Bronchial epithelial cell (primary cell): ENCODE measurements around the gene TMTC1. TPM values are rescaled to one million over a fixed set of nuclear protein-coding genes. Genes with fewer than 3 reads are reported as not detected.

Source experiments
- DNase-seq: peaks from one replicate; pipeline ENCODE4 v3.0.0-alpha.2; 2010; ENCODE audit warnings: low read depth
- FAIRE-seq: peaks from 2 replicates; lab custom pipeline; 2011; peaks lifted over from hg19 to GRCh38; lab: Jason Lieb, UNC
- H3K27me3 ChIP-seq: 2 replicates; pipeline ENCODE4 v1.5.1; 2011; ENCODE audit warnings: low read length; ENCODE audit not compliant: control insufficient read depth, insufficient read depth
- H3K36me3 ChIP-seq: 2 replicates; pipeline ENCODE4 v1.5.1; 2011; ENCODE audit warnings: low read length; ENCODE audit not compliant: control insufficient read depth, insufficient read depth
- H3K4me3 ChIP-seq: 2 replicates; pipeline ENCODE4 v1.5.1; 2011; ENCODE audit warnings: mild to moderate bottlenecking, low read depth, low read length, control low read depth
- total RNA-seq: library from RNA; depleted of rRNA; stranded (reverse); fragments of >200 nt; gene quantifications from 2 replicates; pipeline ENCODE4 v1.2.1, GENCODE V29; 2014
- TF ChIP-seq, protein P1 (sequence below): IDR thresholded peaks from 2 replicates; pipeline ENCODE4 v1.5.1; 2011; ENCODE audit warnings: mild to moderate bottlenecking, moderate library complexity, low read length, control low read depth, inconsistent platforms; ENCODE audit not compliant: insufficient read depth, severe bottlenecking

The TMTC1 gene
- total RNA-seq, 1 donor from 2014 or later: 4.5 TPM

DNA sequence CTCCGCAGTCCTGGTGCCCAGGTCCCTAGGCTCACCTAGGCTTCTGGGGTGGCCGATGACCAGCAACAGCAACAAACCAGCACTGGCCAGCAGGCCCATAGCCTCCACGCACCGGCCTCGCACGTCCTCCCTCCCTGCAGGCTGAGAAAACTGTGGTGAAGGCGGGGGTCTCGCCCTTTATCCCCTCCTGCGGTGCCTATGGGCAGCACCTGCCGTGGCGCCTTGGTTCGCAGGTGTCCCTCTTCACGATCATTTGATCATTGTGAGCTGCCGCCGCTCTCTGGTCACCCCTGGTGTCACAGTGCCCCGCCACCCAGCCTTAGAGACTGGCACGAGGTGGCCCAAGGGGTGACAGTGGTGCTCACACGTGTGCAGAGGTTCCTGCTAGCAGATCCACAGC lies 286.2 kb downstream of the TMTC1 start, which contains the start of gene OVCH1:
Gene OVCH1 (minus strand): TSS at position 99 of the 400 bp plus-strand sequence. CDS start 0 bp downstream, at position 99.
- no peaks in the 10 kb centered on the region for H3K27me3 ChIP-seq
- H3K36me3 ChIP-seq: no peaks in the 10 kb centered on the region
- FAIRE-seq: no peak
- no peak for DNase-seq
- TF ChIP-seq, protein P1, sequence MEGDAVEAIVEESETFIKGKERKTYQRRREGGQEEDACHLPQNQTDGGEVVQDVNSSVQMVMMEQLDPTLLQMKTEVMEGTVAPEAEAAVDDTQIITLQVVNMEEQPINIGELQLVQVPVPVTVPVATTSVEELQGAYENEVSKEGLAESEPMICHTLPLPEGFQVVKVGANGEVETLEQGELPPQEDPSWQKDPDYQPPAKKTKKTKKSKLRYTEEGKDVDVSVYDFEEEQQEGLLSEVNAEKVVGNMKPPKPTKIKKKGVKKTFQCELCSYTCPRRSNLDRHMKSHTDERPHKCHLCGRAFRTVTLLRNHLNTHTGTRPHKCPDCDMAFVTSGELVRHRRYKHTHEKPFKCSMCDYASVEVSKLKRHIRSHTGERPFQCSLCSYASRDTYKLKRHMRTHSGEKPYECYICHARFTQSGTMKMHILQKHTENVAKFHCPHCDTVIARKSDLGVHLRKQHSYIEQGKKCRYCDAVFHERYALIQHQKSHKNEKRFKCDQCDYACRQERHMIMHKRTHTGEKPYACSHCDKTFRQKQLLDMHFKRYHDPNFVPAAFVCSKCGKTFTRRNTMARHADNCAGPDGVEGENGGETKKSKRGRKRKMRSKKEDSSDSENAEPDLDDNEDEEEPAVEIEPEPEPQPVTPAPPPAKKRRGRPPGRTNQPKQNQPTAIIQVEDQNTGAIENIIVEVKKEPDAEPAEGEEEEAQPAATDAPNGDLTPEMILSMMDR: no peak
- no peak within 1 kb of the TSS for H3K4me3 ChIP-seq

DNA sequence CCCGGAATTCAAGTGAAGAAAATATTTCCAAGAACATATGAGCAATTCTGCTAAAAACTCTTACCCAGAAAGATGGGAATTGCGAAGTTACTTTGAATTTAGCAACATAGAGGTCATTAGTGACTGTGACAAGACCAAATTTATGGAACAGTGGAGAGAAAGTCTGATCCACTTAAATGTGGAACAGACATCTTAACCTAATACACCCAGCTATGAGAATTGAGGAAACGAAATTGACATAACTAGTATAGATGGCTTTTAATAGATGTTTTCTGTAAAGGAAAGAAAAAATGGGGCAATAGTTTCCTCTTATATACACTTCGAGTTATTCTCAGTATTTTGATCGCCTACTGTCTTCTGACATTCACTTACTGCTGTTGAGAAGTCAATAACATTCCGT lies 290.9 kb downstream of the TMTC1 start:
- H3K36me3 ChIP-seq: no peaks in the 10 kb centered on the region
- TF ChIP-seq, protein P1: no peak
- DNase-seq: no peak

DNA sequence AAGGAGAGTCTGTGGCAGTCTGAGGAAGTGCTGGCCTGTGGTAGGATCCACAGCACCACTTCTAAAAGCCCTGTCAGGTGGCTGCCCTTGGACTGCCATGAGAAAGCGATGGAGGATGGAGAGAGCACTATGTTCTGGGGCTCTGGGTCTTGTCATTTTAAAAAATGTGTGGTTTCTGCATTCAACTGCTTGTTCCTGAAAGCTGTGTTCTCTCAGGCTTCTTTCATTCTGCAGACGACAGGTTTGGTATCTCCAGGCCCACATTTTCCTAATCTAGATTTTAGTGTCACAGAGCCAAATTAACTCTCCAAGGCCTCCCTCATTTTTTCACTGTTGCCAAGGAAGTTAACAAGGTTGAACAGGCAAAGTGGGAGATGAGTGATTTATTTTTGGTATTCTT lies 296.8 kb downstream of the TMTC1 start:
- FAIRE-seq: no peak
- DNase-seq: no peak
- no peaks in the 10 kb centered on the region for H3K36me3 ChIP-seq
- TF ChIP-seq, protein P1: no peak
- no peaks in the 10 kb centered on the region for H3K27me3 ChIP-seq
- H3K4me3 ChIP-seq: no peak overlapping the region

More for the DNA sequence above, 290.9 kb downstream of the TMTC1 start:
- H3K27me3 ChIP-seq: no peaks in the 10 kb centered on the region
- FAIRE-seq: no peak
- no peak overlapping the region for H3K4me3 ChIP-seq

DNA sequence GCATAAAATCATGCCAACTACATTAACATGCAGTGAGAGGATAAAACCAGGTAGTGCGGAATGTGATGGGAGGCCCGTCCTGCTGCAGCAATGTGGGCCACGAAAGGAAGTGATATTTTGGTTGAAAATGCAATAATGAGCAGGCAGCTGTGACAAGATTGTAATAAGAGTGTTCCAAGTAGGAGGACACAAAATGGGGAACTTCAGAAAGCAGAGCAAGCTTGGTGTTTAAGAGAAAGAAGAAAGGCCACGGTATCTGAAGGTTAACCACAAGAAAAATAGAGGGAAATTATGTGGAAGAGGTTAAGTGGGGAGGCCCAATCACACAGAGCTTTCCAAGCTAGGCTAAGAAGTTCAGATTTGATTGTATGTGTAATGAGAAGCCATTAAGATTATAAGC lies 320.5 kb downstream of the TMTC1 start:
- DNase-seq: no peak
- Histone ChIP-seq H3K27me3 (no peaks in the 10 kb centered on the region), H3K4me3 (no peak overlapping the region), H3K36me3 (no peaks in the 10 kb centered on the region)
- TF ChIP-seq, protein P1: no peak
- FAIRE-seq: no peak

DNA sequence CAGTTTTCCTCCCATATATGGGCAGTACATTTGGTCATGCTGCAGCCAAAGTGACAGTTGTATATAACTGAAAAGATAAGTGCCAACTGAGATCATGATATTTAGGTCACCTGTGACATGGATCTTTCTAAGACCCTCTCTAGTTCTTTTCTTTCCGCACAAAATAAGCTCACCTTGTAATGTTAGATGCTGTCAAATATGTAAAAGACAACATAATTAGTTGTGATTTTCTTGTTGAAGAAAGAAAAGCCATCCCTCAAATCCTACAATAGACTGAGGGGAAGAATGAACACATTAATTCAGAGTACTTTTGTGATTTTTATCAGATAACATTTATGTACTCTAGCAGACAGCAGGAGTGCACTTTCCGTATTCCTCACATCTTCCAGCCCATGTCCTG lies 323.7 kb downstream of the TMTC1 start:
- Histone ChIP-seq H3K27me3 (no peaks in the 10 kb centered on the region), H3K4me3 (no peak overlapping the region), H3K36me3 (no peaks in the 10 kb centered on the region)
- TF ChIP-seq, protein P1: no peak
- DNase-seq (no peak), FAIRE-seq (no peak)

DNA sequence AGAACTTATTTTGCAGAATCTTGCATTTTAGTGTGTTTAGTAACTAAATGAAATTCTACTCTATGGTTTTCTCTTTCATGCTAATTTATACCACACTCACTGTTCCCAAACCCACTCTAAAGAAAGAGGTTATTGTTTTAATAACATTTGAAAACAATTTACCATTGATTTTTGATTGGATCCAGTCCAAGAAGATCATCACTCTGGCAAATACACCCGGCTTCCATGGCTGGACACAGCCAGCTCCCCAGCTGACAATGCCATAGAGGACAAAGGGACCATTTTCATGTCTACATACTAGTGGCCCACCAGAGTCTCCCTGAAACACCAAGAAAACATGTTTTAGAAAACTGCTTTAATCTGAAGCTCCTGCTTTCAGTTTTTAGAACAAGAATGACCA lies 328.7 kb downstream of the TMTC1 start:
- no peaks in the 10 kb centered on the region for H3K27me3 ChIP-seq
- FAIRE-seq: no peak

More for the DNA sequence above, 328.7 kb downstream of the TMTC1 start:
- TF ChIP-seq, protein P1: no peak
- Histone ChIP-seq H3K36me3 (no peaks in the 10 kb centered on the region), H3K4me3 (no peak overlapping the region)
- DNase-seq: no peak
